ENCODE data around the gene WNT9B.

WNT9B gene

GRCh38 chr17:46851029-46851741, at the start of gene WNT9B:
Gene WNT9B (plus strand): TSS chr17:46851583. CDS start chr17:46851639, 56 bp downstream.
- DNase-seq = no peak

- DNase-seq = no peak
Observed at GRCh38 chr17:46802800-46803199, 48.6 kb upstream of the WNT9B start.

GRCh38 chr17:46803544-46803943, 47.8 kb upstream of the WNT9B start:
- DNase-seq = no peak

GRCh38 chr17:46805771-46806170, 45.6 kb upstream of the WNT9B start:
- no peak for DNase-seq

GRCh38 chr17:46809110-46809571, 42.2 kb upstream of the WNT9B start:
- no peak for DNase-seq

- DNase-seq = no peak
Observed at GRCh38 chr17:46810837-46811236, 40.5 kb upstream of the WNT9B start.

GRCh38 chr17:46811978-46812583, 39.3 kb upstream of the WNT9B start:
- DNase-seq = no peak

GRCh38 chr17:46812624-46813318, 38.6 kb upstream of the WNT9B start:
- no peak for DNase-seq

- DNase-seq = no peak
Observed at GRCh38 chr17:46813920-46814319, 37.5 kb upstream of the WNT9B start.

- no peak for DNase-seq
Observed at GRCh38 chr17:46814446-46814845, 36.9 kb upstream of the WNT9B start.

- DNase-seq = no peak
Observed at GRCh38 chr17:46815474-46816353, 35.7 kb upstream of the WNT9B start.

- no peak for DNase-seq
Observed at GRCh38 chr17:46817151-46817900, 34.1 kb upstream of the WNT9B start.

GRCh38 chr17:46817901-46818209, 33.5 kb upstream of the WNT9B start:
- DNase-seq = no peak

- no peak for DNase-seq
Observed at GRCh38 chr17:46818316-46818928, 33.0 kb upstream of the WNT9B start, which contains the start of gene WNT3. Gene WNT3 (minus strand): TSS chr17:46818692. CDS start chr17:46818597, 95 bp downstream.

- DNase-seq = peak in 1 of 2 donors; percentile 40
Observed at GRCh38 chr17:46818929-46819859, 32.2 kb upstream of the WNT9B start.

- DNase-seq = peak in 1 of 2 donors; percentile 40
Observed at GRCh38 chr17:46819906-46820351, 31.5 kb upstream of the WNT9B start.

- DNase-seq = no peak
Observed at GRCh38 chr17:46820592-46821450, 30.6 kb upstream of the WNT9B start.

GRCh38 chr17:46821482-46822387, 29.6 kb upstream of the WNT9B start:
- DNase-seq = no peak

Data from bone marrow (tissue), 2 donors.